Stimulated activated CD4-positive, alpha-beta T cell treated with anti-CD3 and anti-CD28 coated beads, Interleukin-1b, Interleukin-23, amount 100 ng/mL, for 48 hours (primary cell): Measurements from ENCODE around the gene GOLGA2.
"Not testable (repeated sequence)": the region's sequence is repeated elsewhere in the genome, so short reads cannot be mapped to it uniquely, and the experiment has no call there.

Experiments
- DNase-seq: peaks from one replicate; pipeline ENCODE4 v3.0.0-alpha.2; 2020

The GOLGA2 gene

GRCh38 chr9:128233817-128234406 lies 41.9 kb downstream of the GOLGA2 start:
- no peak for DNase-seq

DNA sequence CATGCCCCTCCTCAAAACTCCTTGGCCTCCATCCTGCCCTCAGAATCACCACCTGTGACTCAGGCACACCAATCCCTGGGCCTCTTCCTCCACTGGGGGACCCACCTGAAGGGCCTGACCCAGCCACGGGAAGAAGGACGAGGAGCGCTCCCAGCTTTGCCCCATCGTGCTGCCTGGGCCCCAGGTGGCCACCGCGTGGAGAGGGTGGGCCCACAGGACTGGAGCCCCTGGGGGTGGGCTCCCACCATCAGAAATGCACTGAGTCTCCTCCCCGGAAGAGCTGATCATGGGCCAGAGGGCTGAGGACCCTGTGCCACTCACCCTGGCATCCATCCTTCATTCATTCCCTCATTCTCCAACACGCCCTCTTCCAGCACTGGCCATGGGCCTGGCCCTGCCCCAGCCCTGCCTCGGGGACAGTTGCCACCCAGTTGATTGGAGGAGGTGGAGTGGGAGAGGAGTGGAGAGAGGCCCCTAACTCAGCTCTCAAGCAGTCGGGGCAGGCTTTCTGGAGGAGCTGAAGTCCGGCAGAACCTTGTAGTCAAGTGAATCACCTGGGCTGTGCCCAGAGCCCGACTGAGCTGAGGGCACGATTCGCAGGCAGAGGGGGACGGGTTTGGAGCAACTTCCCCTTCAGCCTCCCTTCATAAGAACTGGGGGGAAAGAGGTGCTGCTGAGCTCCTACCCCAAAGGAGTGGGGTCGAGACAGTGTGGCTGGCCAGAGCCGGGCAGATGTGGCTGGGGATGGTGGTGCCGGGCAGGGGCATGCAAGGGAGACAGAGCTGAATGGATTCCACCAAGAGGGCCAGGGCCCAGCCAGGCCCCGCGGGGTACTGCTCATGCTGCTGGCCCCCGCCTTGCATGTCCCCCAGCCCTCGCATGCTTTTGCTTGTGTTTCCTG lies 43.0 kb downstream of the GOLGA2 start:
- no peak for DNase-seq

DNA sequence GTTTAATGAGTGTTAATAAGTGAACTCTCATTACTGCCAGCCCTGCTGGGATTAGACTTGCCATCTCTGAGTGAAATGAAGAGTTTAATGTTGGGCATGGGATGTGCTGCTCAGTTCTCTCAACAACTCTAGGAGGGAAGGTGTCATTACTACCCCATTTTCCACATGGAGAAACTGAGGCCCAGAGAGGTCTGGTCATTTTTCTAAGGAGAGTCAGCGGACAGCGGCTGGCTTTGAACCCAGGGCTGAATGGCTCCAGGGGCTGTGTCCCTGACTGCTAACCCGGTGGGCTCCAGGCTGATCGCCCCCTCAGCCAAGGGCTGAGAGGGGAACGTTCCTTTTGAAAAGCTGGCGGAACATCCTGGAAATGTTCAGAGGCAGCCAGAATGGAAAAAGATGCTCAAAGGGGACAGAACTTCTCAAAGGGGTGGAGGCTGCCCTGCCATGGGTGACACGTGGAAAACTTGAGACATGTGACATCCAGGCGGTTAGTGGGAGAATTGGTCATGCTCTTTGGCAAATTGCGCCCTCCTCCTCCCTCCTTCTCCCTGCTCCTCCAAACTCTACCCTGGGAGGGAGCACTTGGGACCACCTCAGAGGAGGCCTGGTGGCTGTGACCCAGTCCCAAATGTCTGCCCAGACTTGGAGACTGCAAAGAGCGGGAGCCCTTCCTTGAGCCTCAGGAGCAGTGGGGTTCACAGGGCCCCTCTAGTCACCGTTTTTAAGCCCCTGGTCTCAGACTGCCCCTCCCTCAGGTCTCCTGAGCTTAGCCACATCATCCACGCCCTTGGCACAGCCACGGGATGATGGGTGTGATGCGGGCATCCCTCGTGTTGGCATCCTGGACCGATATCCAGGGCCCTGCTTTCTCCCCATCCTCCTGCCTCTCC lies 43.9 kb downstream of the GOLGA2 start:
- DNase-seq: peak; percentile 19

GRCh38 chr9:128230897-128231296 lies 44.9 kb downstream of the GOLGA2 start:
- not testable (repeated sequence) for DNase-seq

GRCh38 chr9:128226412-128226801 lies 49.4 kb downstream of the GOLGA2 start:
- no peak for DNase-seq

- no peak for DNase-seq
Observed at GRCh38 chr9:128225770-128226411, 49.9 kb downstream of the GOLGA2 start.

DNA sequence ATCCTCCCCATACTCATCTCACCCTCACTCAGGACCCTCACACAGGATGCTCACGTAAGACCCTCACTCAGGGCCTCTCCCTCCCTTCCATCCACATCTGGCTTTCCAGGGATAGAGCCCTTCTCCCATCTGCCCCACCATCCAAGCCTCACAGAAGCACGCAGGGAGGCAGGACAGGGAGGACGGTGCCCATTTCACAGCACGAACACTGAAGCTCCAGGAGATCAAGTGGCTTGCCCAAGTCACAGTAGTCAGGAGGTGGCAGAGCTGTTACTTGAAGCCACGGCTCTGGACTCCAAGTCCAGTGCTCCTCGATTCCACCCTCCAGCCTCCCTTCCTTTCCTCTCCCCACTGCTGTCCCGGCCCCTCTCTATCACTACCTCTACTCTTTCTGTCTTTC lies 50.9 kb downstream of the GOLGA2 start:
- DNase-seq: no peak

GRCh38 chr9:128222880-128223670 lies 52.7 kb downstream of the GOLGA2 start:
- DNase-seq: no peak

DNA sequence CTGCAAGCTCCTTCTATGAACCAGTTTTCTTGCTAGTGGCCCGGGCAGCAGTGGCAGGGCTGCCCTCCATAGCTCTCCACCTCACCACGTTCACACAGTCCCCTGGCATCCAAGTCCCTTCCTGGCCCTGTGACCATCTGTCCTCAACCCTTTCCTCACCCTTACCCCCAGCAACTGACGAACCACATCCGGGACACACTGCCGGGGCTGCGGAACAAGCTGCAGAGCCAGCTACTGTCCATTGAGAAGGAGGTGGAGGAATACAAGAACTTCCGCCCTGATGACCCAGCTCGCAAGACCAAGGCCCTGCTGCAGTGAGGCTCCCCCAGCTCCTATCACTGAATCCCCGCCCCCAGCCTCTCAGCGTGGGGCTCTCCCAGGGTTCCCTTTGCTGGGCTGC lies 53.8 kb downstream of the GOLGA2 start:
- DNase-seq: no peak

DNA sequence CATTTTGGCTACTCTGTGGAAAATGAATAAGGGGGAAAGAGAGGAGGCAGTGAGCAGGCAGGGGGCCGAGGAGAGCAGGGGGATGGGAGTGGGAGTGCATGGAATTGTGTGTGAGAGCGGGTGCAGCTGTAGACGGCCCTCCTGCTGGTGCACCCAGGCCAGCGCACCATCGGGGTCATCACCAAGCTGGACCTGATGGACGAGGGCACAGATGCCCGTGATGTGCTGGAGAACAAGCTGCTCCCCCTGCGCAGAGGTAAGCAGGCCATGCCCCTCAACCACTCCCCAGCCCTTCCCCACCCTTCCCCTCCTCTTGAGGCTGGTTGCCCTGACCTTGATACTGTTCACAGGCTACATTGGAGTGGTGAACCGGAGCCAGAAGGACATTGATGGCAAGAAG lies 56.0 kb downstream of the GOLGA2 start:
- no peak for DNase-seq

GRCh38 chr9:128218518-128219389 lies 57.1 kb downstream of the GOLGA2 start:
- peak; percentile 96 for DNase-seq

GRCh38 chr9:128218172-128218517 lies 57.7 kb downstream of the GOLGA2 start:
- DNase-seq: no peak

DNA sequence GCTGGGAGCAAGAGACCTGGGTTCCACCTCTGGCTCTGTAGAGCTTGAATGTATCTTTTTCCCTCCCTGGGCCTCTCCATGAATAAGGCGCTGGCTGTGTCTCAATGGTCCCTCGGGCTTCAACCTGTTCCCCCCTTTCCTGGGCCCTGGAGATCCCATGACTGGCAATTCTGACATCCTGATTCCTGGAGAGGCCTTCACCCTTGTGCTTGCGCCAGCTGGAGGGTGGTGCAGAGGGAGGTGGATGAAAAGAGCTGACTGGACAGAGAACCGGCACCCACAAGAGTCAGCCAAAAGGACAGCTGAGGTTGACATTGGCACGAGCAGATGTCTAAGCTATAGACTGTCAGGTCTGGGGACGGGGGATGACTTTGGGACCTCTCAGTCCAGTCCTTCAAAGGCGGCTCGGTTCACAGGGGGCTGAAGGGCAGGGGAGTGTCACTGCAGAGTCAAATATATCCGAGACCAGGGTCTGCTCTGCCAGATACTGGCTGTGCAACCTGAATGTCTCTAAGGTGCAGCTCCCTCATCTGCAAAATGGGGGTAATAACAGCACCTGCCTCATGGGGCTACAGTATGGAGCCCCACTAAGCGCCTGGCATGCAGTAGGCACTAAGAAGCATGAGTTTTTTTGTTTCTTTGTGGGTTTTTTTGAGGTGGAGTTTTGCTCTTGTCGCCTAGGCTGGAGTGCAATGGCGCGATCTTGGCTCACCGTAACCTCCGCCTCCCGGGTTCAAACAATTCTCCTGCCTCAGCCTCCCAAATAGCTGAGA lies 58.8 kb downstream of the GOLGA2 start:
- DNase-seq: no peak

DNA sequence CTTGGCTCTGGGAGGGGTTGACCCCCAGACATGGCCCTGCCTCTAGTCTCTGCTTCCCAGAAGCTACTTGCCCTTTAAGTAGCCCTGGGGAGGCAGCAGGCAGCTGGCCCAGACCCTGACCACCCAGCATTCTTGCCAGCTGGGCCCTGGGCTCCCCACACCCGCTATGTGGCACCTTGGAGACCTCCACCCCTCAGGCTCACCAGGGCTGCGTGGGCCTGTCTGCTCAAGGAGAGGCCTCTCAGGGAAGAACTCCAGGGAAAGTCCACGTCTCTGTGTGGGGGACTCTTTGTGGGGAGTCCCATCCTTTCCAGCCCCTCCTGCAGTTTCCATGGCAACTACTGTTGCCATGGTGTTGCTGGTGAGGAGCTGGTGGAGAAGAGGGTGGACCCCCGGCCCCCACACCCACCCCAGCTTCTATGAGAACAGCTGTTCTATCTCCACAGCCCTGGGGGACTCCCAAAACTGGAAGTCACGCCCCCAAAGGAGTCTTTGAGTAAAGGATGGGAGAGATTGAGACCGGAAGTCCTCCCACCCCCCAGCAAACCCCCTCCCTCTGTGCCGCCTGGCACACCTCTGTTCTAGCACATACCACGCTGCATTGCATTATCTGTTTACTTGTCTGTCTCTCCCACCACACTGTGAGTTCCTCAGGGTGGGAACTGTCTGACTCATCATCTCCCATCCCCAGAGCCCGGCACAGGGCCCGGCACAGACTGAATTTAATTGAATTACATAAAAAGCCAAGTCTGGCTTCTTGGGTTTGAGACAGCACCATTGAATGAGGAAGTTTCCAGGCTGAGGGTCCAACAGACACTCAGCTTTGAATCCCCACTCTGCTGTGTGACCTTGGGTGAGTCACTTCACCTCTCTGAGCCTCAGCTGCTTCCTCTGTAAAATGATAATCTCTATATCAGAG lies 60.1 kb downstream of the GOLGA2 start:
- no peak for DNase-seq

DNA sequence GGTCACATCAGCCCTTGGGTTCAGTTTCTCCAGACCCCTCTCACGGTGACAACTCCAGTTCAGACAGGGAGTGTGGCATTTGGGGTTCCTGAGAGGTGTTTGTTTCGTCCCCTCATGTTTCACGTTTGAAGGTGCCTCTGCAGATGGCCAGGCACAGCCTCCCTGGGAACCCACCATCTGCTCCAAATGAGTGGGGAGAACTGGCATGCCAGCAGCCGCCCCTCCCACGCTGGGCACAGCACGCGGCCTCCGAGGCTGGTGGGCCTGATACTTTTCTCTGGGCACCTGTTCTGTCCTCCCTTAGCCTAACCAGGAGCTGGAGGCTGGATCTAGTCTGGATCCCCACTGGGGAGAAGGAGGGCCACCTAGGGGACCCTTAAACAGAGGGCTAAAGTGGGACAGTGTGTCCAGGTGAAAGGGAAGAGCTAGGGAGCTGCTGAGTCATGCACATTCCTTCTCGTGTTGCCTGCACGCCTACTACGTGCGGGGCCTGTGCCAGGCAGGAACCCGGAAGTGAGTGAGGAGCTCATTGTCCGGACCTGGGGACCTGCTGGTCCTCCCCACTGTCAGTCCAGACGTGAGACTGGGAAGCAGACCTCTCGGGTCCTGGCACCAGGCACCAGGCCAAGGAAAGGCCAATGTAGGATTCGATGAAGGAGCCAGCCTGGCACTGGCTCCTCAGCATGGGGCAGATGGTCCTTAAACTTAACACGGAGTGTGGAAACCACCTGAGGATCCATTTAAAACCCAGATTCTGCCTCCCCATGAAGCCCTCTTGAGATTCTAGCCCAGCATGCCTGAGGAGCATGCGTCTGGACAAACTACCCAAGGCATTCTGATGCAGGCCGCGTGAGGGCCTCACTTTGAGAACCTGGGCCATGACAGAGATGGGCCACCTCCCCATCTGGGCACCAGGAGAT lies 61.0 kb downstream of the GOLGA2 start:
- DNase-seq: no peak

GRCh38 chr9:128213746-128214497 lies 61.9 kb downstream of the GOLGA2 start:
- no peak for DNase-seq

DNA sequence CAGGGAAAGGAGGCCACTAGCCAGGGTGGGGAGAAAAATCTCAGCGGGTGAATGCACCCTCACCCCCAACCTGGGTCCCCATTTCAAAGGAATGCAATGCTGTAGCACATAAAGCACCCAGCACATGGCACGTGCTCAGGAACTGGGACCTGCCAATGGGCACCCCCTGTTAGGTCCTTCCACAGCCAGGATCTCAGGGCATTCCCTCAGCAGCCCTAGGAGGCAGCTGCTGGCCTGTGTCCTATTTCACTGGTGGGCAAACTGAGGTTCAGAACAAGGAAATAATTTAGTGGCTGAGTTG lies 63.9 kb downstream of the GOLGA2 start:
- no peak for DNase-seq
